ENCODE measurements around the gene DBI.

The DBI gene

GRCh38 chr2:119366649-119367471 is at the start of gene DBI, which contains the start of gene C2orf76:
DBI (plus strand) TSS chr2:119366977; CDS start chr2:119367052, 75 bp downstream.
C2orf76 (minus strand) TSS chr2:119366834; CDS start chr2:119339959, 26,875 bp downstream.
- peak within 1 kb of the TSS; percentile 91 for H3K4me3 ChIP-seq (ENCODE audit: control insufficient read depth, low read depth, low read length)
- DNase-seq (ENCODE audit: low read depth): peak; percentile 67
- no peak for TF ChIP-seq CTCF (IDR thresholded peaks at IDR 0.05; ENCODE audit: control insufficient read depth, insufficient read depth, low read depth, low read length, missing control alignments)

GRCh38 chr2:119317554-119317953 is 49.2 kb upstream of the DBI start:
- no peak for TF ChIP-seq CTCF (IDR thresholded peaks at IDR 0.05; ENCODE audit: control insufficient read depth, insufficient read depth, low read depth, low read length, missing control alignments)
- DNase-seq (ENCODE audit: low read depth): no peak
- H3K4me3 ChIP-seq (ENCODE audit: control insufficient read depth, low read depth, low read length): no peak overlapping the region

DNA sequence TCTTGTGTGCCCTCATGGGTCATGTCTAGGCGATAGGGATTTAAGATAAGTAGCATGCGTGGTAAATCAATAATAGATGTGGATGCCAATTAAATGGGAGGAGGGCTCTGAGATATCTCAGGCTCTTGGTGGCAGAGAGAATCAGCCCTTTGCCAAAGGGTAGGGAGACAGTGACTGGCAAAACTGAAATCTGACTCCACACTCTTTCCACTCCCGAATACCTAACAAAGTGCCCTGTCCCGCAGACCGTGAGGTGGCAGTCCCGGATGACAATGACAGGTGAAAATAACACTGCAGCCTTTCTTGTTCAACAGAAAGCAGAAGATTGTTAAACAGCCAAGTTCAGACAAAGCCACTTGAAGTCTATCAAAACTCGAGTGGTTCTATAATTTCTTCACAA is 47.2 kb upstream of the DBI start:
- no peak overlapping the region for H3K4me3 ChIP-seq (ENCODE audit: control insufficient read depth, low read depth, low read length)
- DNase-seq (ENCODE audit: low read depth): no peak
- no peak for TF ChIP-seq CTCF (IDR thresholded peaks at IDR 0.05; ENCODE audit: control insufficient read depth, insufficient read depth, low read depth, low read length, missing control alignments)

- no peak for DNase-seq (ENCODE audit: low read depth)
- TF ChIP-seq CTCF (IDR thresholded peaks at IDR 0.05; ENCODE audit: control insufficient read depth, insufficient read depth, low read depth, low read length, missing control alignments): no peak
- H3K4me3 ChIP-seq (ENCODE audit: control insufficient read depth, low read depth, low read length): no peak overlapping the region
Measured at GRCh38 chr2:119323459-119323858, 43.3 kb upstream of the DBI start.

GRCh38 chr2:119324685-119325270 is 42.0 kb upstream of the DBI start:
- H3K4me3 ChIP-seq (ENCODE audit: control insufficient read depth, low read depth, low read length): no peak overlapping the region
- DNase-seq (ENCODE audit: low read depth): no peak
- TF ChIP-seq CTCF (IDR thresholded peaks at IDR 0.05; ENCODE audit: control insufficient read depth, insufficient read depth, low read depth, low read length, missing control alignments): no peak

DNA sequence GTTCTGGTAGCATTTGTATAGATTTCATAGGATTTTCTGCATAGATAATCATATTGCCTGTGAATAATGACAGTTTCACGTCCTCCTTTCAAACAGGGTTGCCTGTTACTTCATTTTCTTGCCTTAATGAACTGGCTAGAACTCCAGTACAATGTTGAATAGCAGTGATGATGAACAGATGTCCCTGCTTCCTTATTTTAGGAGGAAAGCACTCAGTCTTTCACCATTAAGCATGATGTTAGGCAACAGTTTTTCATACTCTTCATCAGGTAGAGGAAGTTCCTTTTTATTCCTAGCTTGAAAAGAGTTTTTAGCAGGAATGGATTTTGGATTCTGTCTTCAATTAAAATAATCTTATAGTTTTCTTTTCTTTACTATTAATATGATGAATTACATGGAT is 39.8 kb upstream of the DBI start:
- no peak overlapping the region for H3K4me3 ChIP-seq (ENCODE audit: control insufficient read depth, low read depth, low read length)
- DNase-seq (ENCODE audit: low read depth): no peak
- TF ChIP-seq CTCF (IDR thresholded peaks at IDR 0.05; ENCODE audit: control insufficient read depth, insufficient read depth, low read depth, low read length, missing control alignments): no peak
